PC-3 (cell line): ENCODE measurements around the gene USP9X. TPM values are rescaled to one million over a fixed set of nuclear protein-coding genes. Genes with fewer than 3 reads are reported as not detected.

Experiments
- ATAC-seq: fragments of 200-7000 bp; cut with Tn5 transposase; 2 replicates; pipeline ENCODE4 v1.9.1; 2020; ENCODE audit warnings: mild to moderate bottlenecking, moderate library complexity
- BruUV-seq: library from RNA; stranded (reverse); fragments of 400-500 nt; replicated peaks from 2 replicates; lab custom pipeline; 2021; lab: Mats Ljungman, UMichigan
- CTCF ChIA-PET: fragments of 300-600 bp; sonication (Branson Sonifier 250); formaldehyde crosslinking; loops from one replicate; lab custom pipeline; 2022; ENCODE audit warnings: antibody characterized with exemption; lab: Charles Lee
- POLR2A ChIA-PET: fragments of 300-600 bp; sonication (Branson Sonifier 250); formaldehyde crosslinking; loops from one replicate; lab custom pipeline; 2022; ENCODE audit warnings: antibody characterized with exemption; ENCODE audit not compliant: unreplicated experiment; lab: Charles Lee
- DNase-seq: peaks from one replicate; pipeline ENCODE4 v3.0.0-alpha.2; 2015
- H2AFZ ChIP-seq: fragments of 300-600 bp; sonication (generic); 2 replicates; pipeline ENCODE4 v1.6.0; 2016; ENCODE audit warnings: antibody characterized with exemption, low read length
- H3F3A ChIP-seq: fragments of 300-600 bp; sonication (generic); one replicate; pipeline ENCODE4 v1.6.0; 2017; ENCODE audit warnings: antibody characterized with exemption, low read length, control low read depth, mild to moderate bottlenecking; ENCODE audit not compliant: unreplicated experiment
- H3K27ac ChIP-seq: fragments of 300-600 bp; sonication (generic); 2 replicates; pipeline ENCODE4 v1.5.1; 2016; ENCODE audit warnings: mild to moderate bottlenecking, low read length
- H3K27me3 ChIP-seq: fragments of 300-600 bp; sonication (generic); 2 replicates; pipeline ENCODE4 v1.6.1; 2016; ENCODE audit warnings: low read length, mixed read lengths
- H3K36me3 ChIP-seq: fragments of 300-600 bp; sonication (generic); 2 replicates; pipeline ENCODE4 v1.6.1; 2016; ENCODE audit warnings: low read depth, mixed run types, low read length, mixed read lengths
- H3K4me1 ChIP-seq: fragments of 300-600 bp; sonication (generic); 2 replicates; pipeline ENCODE4 v1.5.1; 2016; ENCODE audit warnings: low read length; ENCODE audit not compliant: insufficient read depth
- H3K4me2 ChIP-seq: fragments of 300-600 bp; sonication (generic); 2 replicates; pipeline ENCODE4 v1.6.0; 2016; ENCODE audit warnings: low read length
- H3K4me3 ChIP-seq: fragments of 300-600 bp; sonication (generic); 2 replicates; pipeline ENCODE4 v1.5.1; 2016; ENCODE audit warnings: mild to moderate bottlenecking, low read length, mixed read lengths
- H3K79me2 ChIP-seq: fragments of 300-600 bp; sonication (generic); 2 replicates; pipeline ENCODE4 v1.6.1; 2017; ENCODE audit warnings: low read length, mixed read lengths
- H3K9ac ChIP-seq: fragments of 300-600 bp; sonication (generic); 2 replicates; pipeline ENCODE4 v1.6.0; 2016; ENCODE audit warnings: mild to moderate bottlenecking, low read length
- H3K9me2 ChIP-seq: fragments of 300-600 bp; sonication (generic); replicated peaks from 2 replicates; pipeline ENCODE4 v1.6.1; 2016; ENCODE audit warnings: mixed run types, low read length, mixed read lengths
- H3K9me3 ChIP-seq: fragments of 300-600 bp; sonication (generic); 2 replicates; pipeline ENCODE4 v1.6.1; 2016; ENCODE audit warnings: low read length, mixed read lengths
- H4K20me1 ChIP-seq: fragments of 300-600 bp; sonication (generic); 2 replicates; pipeline ENCODE4 v1.6.1; 2016; ENCODE audit warnings: low read length, mixed read lengths
- CTCF ChIP-seq: fragments of 300-600 bp; sonication (generic); conservative IDR thresholded peaks from 2 replicates; pipeline ENCODE4 v1.5.1; 2017; ENCODE audit warnings: antibody characterized with exemption, low read depth, mild to moderate bottlenecking, low read length
- EZH2 ChIP-seq: fragments of 300-600 bp; sonication (generic); IDR thresholded peaks from one replicate; pipeline ENCODE4 v1.6.1; 2017; ENCODE audit warnings: antibody characterized with exemption, mild to moderate bottlenecking, low read length; ENCODE audit not compliant: unreplicated experiment
- EZH2phosphoT487 ChIP-seq: fragments of 300-600 bp; sonication (generic); IDR thresholded peaks from 2 replicates; pipeline ENCODE4 v1.6.1; 2018; ENCODE audit warnings: mild to moderate bottlenecking, antibody characterized with exemption, low read length, borderline replicate concordance
- intact Hi-C: fragments of 100-400 bp; cut with micrococcal nuclease; formaldehyde crosslinking; loops from 2 replicates; pipeline ENCODE4 v1.9.0; 2023
- total RNA-seq: library from RNA; depleted of rRNA; stranded (reverse); fragments of >200 nt; gene quantifications from 2 replicates; pipeline ENCODE4 v1.2.3, GENCODE V29; 2014

Gene USP9X
- total RNA-seq, 1 experiment from 2014 or later, result 63.5 TPM

- Histone ChIP-seq H3K27ac (no peak overlapping the region), H2AFZ (no peak overlapping the region), H3K9me2 (no peaks in the 10 kb centered on the region), H3K27me3 (no peaks in the 10 kb centered on the region), H3K36me3 (peaks cover 23% of the 10 kb centered on the region; the same call in 1 of the 2 replicates), H4K20me1 (no peaks in the 10 kb centered on the region), H3F3A (no peaks in the 10 kb centered on the region), H3K4me1 (peaks cover 10% of the 10 kb centered on the region), H3K9ac (no peak overlapping the region), H3K79me2 (no peaks in the 10 kb centered on the region), H3K4me2 (no peak overlapping the region), H3K9me3 (no peaks in the 10 kb centered on the region), H3K4me3 (no peak overlapping the region)
- ChIA-PET POLR2A (interaction anchor here (0.6 kb wide), 1 partner anchor 139 kb away, joined by 4 read pairs; no protein-coding TSS in a partner anchor), CTCF (no interaction called here)
- TF ChIP-seq EZH2phosphoT487, result no peak
- TF ChIP-seq EZH2, result no peak
- no peak for TF ChIP-seq CTCF
- DNase-seq (no peak), ATAC-seq (no peak)
- intact Hi-C loops, result no loop called here
- no TSS peak for BruUV-seq
Measured at GRCh38 chrX:41234962-41235361, 149.7 kb downstream of the USP9X start.

GRCh38 chrX:41236629-41237028 lies 151.4 kb downstream of the USP9X start:
- BruUV-seq, result no TSS peak
- H3K79me2 ChIP-seq, result no peaks in the 10 kb centered on the region

More at GRCh38 chrX:41236629-41237028, 151.4 kb downstream of the USP9X start:
- no peak for DNase-seq
- TF ChIP-seq EZH2phosphoT487, result no peak
- TF ChIP-seq EZH2, result no peak
- TF ChIP-seq CTCF, result no peak
- H4K20me1 ChIP-seq, result no peaks in the 10 kb centered on the region
- ChIA-PET POLR2A (no interaction called here), CTCF (no interaction called here)
- peaks cover 15% of the 10 kb centered on the region; the same call in 1 of the 2 replicates for H3K36me3 ChIP-seq
- no peak overlapping the region for H2AFZ ChIP-seq
- intact Hi-C loops, result no loop called here
- no peaks in the 10 kb centered on the region for H3K27me3 ChIP-seq
- no peak for ATAC-seq
- no peak overlapping the region for H3K9ac ChIP-seq
- H3K4me3 ChIP-seq, result no peak overlapping the region
- H3K9me2 ChIP-seq, result no peaks in the 10 kb centered on the region
- H3K27ac ChIP-seq, result no peak overlapping the region
- no peaks in the 10 kb centered on the region for H3K9me3 ChIP-seq
- no peaks in the 10 kb centered on the region for H3F3A ChIP-seq
- no peak overlapping the region for H3K4me2 ChIP-seq
- H3K4me1 ChIP-seq, result peaks cover 10% of the 10 kb centered on the region
